Fibroblast of lung (primary cell): ENCODE results near the gene TAF6L. TPM values are rescaled to one million over a fixed set of nuclear protein-coding genes. Genes with fewer than 3 reads are reported as not detected.

ENCODE experiments used
- DNase-seq, 2 donors: peaks; one replicate each; pipeline versions ENCODE4 v3.0.0 to v3.0.0-alpha.2; 2010; ENCODE audit warnings: low read depth in 2 of 2
- H2AFZ ChIP-seq: 2 replicates; pipeline ENCODE4 v1.5.1; 2012; ENCODE audit warnings: low read length, control low read depth, inconsistent platforms
- H3K27ac ChIP-seq: 2 replicates; pipeline ENCODE4 v1.5.1; 2011; ENCODE audit warnings: low read length, control low read depth; ENCODE audit not compliant: insufficient read depth
- H3K27me3 ChIP-seq: 2 replicates; pipeline ENCODE4 v1.5.1; 2011; ENCODE audit warnings: mild to moderate bottlenecking, low read length; ENCODE audit not compliant: control insufficient read depth, insufficient read depth
- H3K36me3 ChIP-seq: 2 replicates; pipeline ENCODE4 v1.5.1; 2011; ENCODE audit warnings: low read length; ENCODE audit not compliant: control insufficient read depth, insufficient read depth
- H3K4me1 ChIP-seq: 2 replicates; pipeline ENCODE4 v1.5.1; 2011; ENCODE audit warnings: low read length; ENCODE audit not compliant: control insufficient read depth, insufficient read depth; ENCODE audit errors: extremely low read depth
- H3K4me2 ChIP-seq: 2 replicates; pipeline ENCODE4 v1.5.1; 2011; ENCODE audit warnings: low read length, control low read depth; ENCODE audit not compliant: insufficient read depth; ENCODE audit errors: extremely low read depth
- H3K4me3 ChIP-seq, 4 experiments: fragments of 200-600 bp in 1 of 4; sonication (generic) in 1 of 4; replicated peaks in 1 of 4; 2 replicates each; pipeline ENCODE4 v1.5.1; 2011 to 2016; ENCODE audit warnings: low read length in 4 of 4, low read depth in 3 of 4, mild to moderate bottlenecking in 3 of 4, control low read depth in 2 of 4, inconsistent platforms in 1 of 4, mixed read lengths in 1 of 4; ENCODE audit not compliant: insufficient read depth in 1 of 4; ENCODE audit errors: control extremely low read depth in 1 of 4
- H3K79me2 ChIP-seq: 2 replicates; pipeline ENCODE4 v1.5.1; 2012; ENCODE audit warnings: mild to moderate bottlenecking, low read length, inconsistent platforms; ENCODE audit not compliant: control insufficient read depth, insufficient read depth
- H3K9ac ChIP-seq: 2 replicates; pipeline ENCODE4 v1.5.1; 2011; ENCODE audit warnings: mild to moderate bottlenecking, low read length, control low read depth; ENCODE audit not compliant: insufficient read depth
- H3K9me3 ChIP-seq: 2 replicates; pipeline ENCODE4 v1.5.1; 2012; ENCODE audit warnings: low read depth, low read length; ENCODE audit not compliant: control insufficient read depth, insufficient read depth
- H4K20me1 ChIP-seq: 2 replicates; pipeline ENCODE4 v1.5.1; 2011; ENCODE audit warnings: low read length; ENCODE audit not compliant: control insufficient read depth, insufficient read depth; ENCODE audit errors: extremely low read depth
- CTCF ChIP-seq, 2 donors: IDR thresholded peaks in 1 of 2; conservative IDR thresholded peaks in 1 of 2; 1 replicate in 1 of 2; 2 replicates in 1 of 2; pipeline ENCODE4 v1.5.1; 2011 to 2012; ENCODE audit warnings: low read length in 2 of 2, control low read depth in 1 of 2, inconsistent platforms in 1 of 2, low read depth in 1 of 2, mild to moderate bottlenecking in 1 of 2
- EZH2 ChIP-seq: IDR thresholded peaks from 2 replicates; pipeline ENCODE4 v1.5.1; 2012; ENCODE audit warnings: low read length, control low read depth, mild to moderate bottlenecking; ENCODE audit errors: missing control alignments
- polyA plus RNA-seq, 2 donors: library from polyadenylated mRNA; depleted of rRNA in 1 of 2; stranded (reverse) in 1 of 2; unstranded in 1 of 2; fragments of >200 nt; gene quantifications; 2 replicates each; pipeline ENCODE4 v1.2.1, GENCODE V29; 2011 to 2012; ENCODE audit warnings: missing spikeins in 1 of 2
- total RNA-seq: library from RNA; depleted of rRNA; stranded (reverse); fragments of >200 nt; gene quantifications from 2 replicates; pipeline ENCODE4 v1.2.1, GENCODE V29; 2014

Gene TAF6L
- total and polyA plus RNA-seq, 2 donors (not counting 1 experiment from before 2014, with no cell fraction given), result 10.0 to 18.8 TPM

GRCh38 chr11:62832336-62833234 lies 61.4 kb downstream of the TAF6L start, which contains the start of gene TEX54:
TEX54 (minus strand) TSS chr11:62832841.
- H3K9ac ChIP-seq, result peak within 1 kb of the TSS; percentile 99
- no peaks in the 10 kb centered on the region for H3K9me3 ChIP-seq
- H3K4me2 ChIP-seq, result peak within 1 kb of the TSS; percentile 90
- TF ChIP-seq EZH2 (no peak), CTCF (conservative IDR thresholded peaks at IDR 0.05 in 1 of 2, IDR thresholded peaks at IDR 0.05 in 1 of 2; ENCODE audit: low read depth in 1 of 2, low read length in 2 of 2) (no peak)
- no peaks in the 10 kb centered on the region for H3K27me3 ChIP-seq
- H3K36me3 ChIP-seq, result peaks cover 21% of the 10 kb centered on the region
- H4K20me1 ChIP-seq, result no peaks in the 10 kb centered on the region
- peak within 1 kb of the TSS; percentile 79 to 98 (median 92) for H3K4me3 ChIP-seq
- peak within 1 kb of the TSS; percentile 61 for H2AFZ ChIP-seq
- peaks cover 6% of the 10 kb centered on the region for H3K4me1 ChIP-seq
- peaks cover 43% of the 10 kb centered on the region for H3K79me2 ChIP-seq
- peak within 1 kb of the TSS; percentile 99 for H3K27ac ChIP-seq
- DNase-seq, result peak in 1 of 2 donors; percentile 20

- TF ChIP-seq EZH2 (no peak), CTCF (conservative IDR thresholded peaks at IDR 0.05 in 1 of 2, IDR thresholded peaks at IDR 0.05 in 1 of 2; ENCODE audit: low read depth in 1 of 2, low read length in 2 of 2) (no peak)
Measured at GRCh38 chr11:62835336-62835735, 64.1 kb downstream of the TAF6L start.

More at GRCh38 chr11:62835336-62835735, 64.1 kb downstream of the TAF6L start:
- H3K27me3 ChIP-seq, result no peaks in the 10 kb centered on the region
- H3K4me3 ChIP-seq, result no peak overlapping the region
- no peak overlapping the region for H3K27ac ChIP-seq
- no peak for DNase-seq
- H3K9me3 ChIP-seq, result no peaks in the 10 kb centered on the region
- H2AFZ ChIP-seq, result no peak overlapping the region
- no peak overlapping the region for H3K4me2 ChIP-seq
- H4K20me1 ChIP-seq, result no peaks in the 10 kb centered on the region
- H3K4me1 ChIP-seq, result peaks cover 6% of the 10 kb centered on the region
- no peak overlapping the region for H3K9ac ChIP-seq
- H3K79me2 ChIP-seq, result peaks cover 35% of the 10 kb centered on the region
- peaks cover 19% of the 10 kb centered on the region for H3K36me3 ChIP-seq

Other genes starting within 250 kb of the TAF6L start
Only the 30 nearest of the 31 such genes appear.
- 396 and 762 TPM in 2 replicates for gene AHNAK, start 224.6 kb upstream of the TAF6L start, total RNA-seq
- 209 and 220 TPM in 2 replicates for gene AHNAK, start 224.6 kb upstream of the TAF6L start, polyA plus RNA-seq
- 1,405 and 1,825 TPM in 2 replicates for gene EEF1G, start 197.5 kb upstream of the TAF6L start, total RNA-seq
- gene EEF1G, start 197.5 kb upstream of the TAF6L start, polyA plus RNA-seq, result 1,308 and 1,333 TPM in 2 replicates
- 6.9 and 7.8 TPM in 2 replicates for gene TUT1, start 179.9 kb upstream of the TAF6L start, total RNA-seq
- 5.5 and 6.8 TPM in 2 replicates for gene TUT1, start 179.9 kb upstream of the TAF6L start, polyA plus RNA-seq
- gene MTA2, start 169.5 kb upstream of the TAF6L start, total RNA-seq, result 117 and 124 TPM in 2 replicates
- 31.4 and 33.6 TPM in 2 replicates for gene MTA2, start 169.5 kb upstream of the TAF6L start, polyA plus RNA-seq
- gene EML3, start 158.6 kb upstream of the TAF6L start, total RNA-seq, result 17.5 and 20.5 TPM in 2 replicates
- 17.8 and 22.6 TPM in 2 replicates for gene EML3, start 158.6 kb upstream of the TAF6L start, polyA plus RNA-seq
- gene ROM1, start 158.1 kb upstream of the TAF6L start, total RNA-seq, result 8.5 and 9.9 TPM in 2 replicates
- 1.7 and 3.0 TPM in 2 replicates for gene ROM1, start 158.1 kb upstream of the TAF6L start, polyA plus RNA-seq
- 29.1 and 30.8 TPM in 2 replicates for gene B3GAT3, start 149.4 kb upstream of the TAF6L start, total RNA-seq
- 15.9 and 17.6 TPM in 2 replicates for gene B3GAT3, start 149.4 kb upstream of the TAF6L start, polyA plus RNA-seq
- 167 and 279 TPM in 2 replicates for gene GANAB, start 124.8 kb upstream of the TAF6L start, total RNA-seq
- gene GANAB, start 124.8 kb upstream of the TAF6L start, polyA plus RNA-seq, result 328 and 368 TPM in 2 replicates
- 16.4 and 16.7 TPM in 2 replicates for gene INTS5, start 118.1 kb upstream of the TAF6L start, total RNA-seq
- 9.4 and 13.2 TPM in 2 replicates for gene INTS5, start 118.1 kb upstream of the TAF6L start, polyA plus RNA-seq
- 25.4 and 33.4 TPM in 2 replicates for gene C11orf98, start 106.2 kb upstream of the TAF6L start, total RNA-seq
- gene C11orf98, start 106.2 kb upstream of the TAF6L start, polyA plus RNA-seq, result 38.2 and 64.8 TPM in 2 replicates
- 8.4 and 9.8 TPM in 2 replicates for gene CSKMT, start 106.1 kb upstream of the TAF6L start, total RNA-seq
- gene CSKMT, start 106.1 kb upstream of the TAF6L start, polyA plus RNA-seq, result 2.6 and 2.9 TPM in 2 replicates
- gene UQCC3, start 99.7 kb upstream of the TAF6L start, total RNA-seq, result 12.1 and 14.0 TPM in 2 replicates
- gene UQCC3, start 99.7 kb upstream of the TAF6L start, polyA plus RNA-seq, result 4.7 and 7.3 TPM in 2 replicates
- gene LBHD1, start 99.1 kb upstream of the TAF6L start, total RNA-seq, result 3.6 and 4.5 TPM in 2 replicates
- gene LBHD1, start 99.1 kb upstream of the TAF6L start, polyA plus RNA-seq, result 3.1 and 3.4 TPM in 2 replicates
- gene UBXN1, start 92.3 kb upstream of the TAF6L start, total RNA-seq, result 143 and 229 TPM in 2 replicates
- gene UBXN1, start 92.3 kb upstream of the TAF6L start, polyA plus RNA-seq, result 76.4 and 88.6 TPM in 2 replicates
- 13.4 and 31.5 TPM in 2 replicates for gene LRRN4CL, start 81.9 kb upstream of the TAF6L start, total RNA-seq
- 7.9 and 12.7 TPM in 2 replicates for gene LRRN4CL, start 81.9 kb upstream of the TAF6L start, polyA plus RNA-seq
- gene BSCL2, start 64.0 kb upstream of the TAF6L start, total RNA-seq, result 37.8 and 62.1 TPM in 2 replicates
- gene BSCL2, start 64.0 kb upstream of the TAF6L start, polyA plus RNA-seq, result 35.5 and 54.0 TPM in 2 replicates
- gene GNG3, start 63.7 kb upstream of the TAF6L start, total RNA-seq, result not detected in 2 replicates
- gene GNG3, start 63.7 kb upstream of the TAF6L start, polyA plus RNA-seq, result 0.07 TPM in 1 of 2 replicates, not detected in the other
- gene HNRNPUL2, start 43.9 kb upstream of the TAF6L start, total RNA-seq, result 9.2 and 14.5 TPM in 2 replicates
- 18.8 and 26.4 TPM in 2 replicates for gene HNRNPUL2, start 43.9 kb upstream of the TAF6L start, polyA plus RNA-seq
- gene TTC9C, start 42.9 kb upstream of the TAF6L start, total RNA-seq, result 32.4 and 44.4 TPM in 2 replicates
- 26.1 and 27.3 TPM in 2 replicates for gene TTC9C, start 42.9 kb upstream of the TAF6L start, polyA plus RNA-seq
- gene ZBTB3, start 17.2 kb upstream of the TAF6L start, total RNA-seq, result 13.4 and 14.4 TPM in 2 replicates
- gene ZBTB3, start 17.2 kb upstream of the TAF6L start, polyA plus RNA-seq, result 6.2 and 6.8 TPM in 2 replicates
- 68.8 and 80.6 TPM in 2 replicates for gene POLR2G, start 9.8 kb upstream of the TAF6L start, total RNA-seq
- gene POLR2G, start 9.8 kb upstream of the TAF6L start, polyA plus RNA-seq, result 216 and 228 TPM in 2 replicates
- gene TMEM179B, start 16.0 kb downstream of the TAF6L start, total RNA-seq, result 27.5 and 41.9 TPM in 2 replicates
- gene TMEM179B, start 16.0 kb downstream of the TAF6L start, polyA plus RNA-seq, result 64.8 and 69.5 TPM in 2 replicates
- gene TMEM223, start 20.6 kb downstream of the TAF6L start, total RNA-seq, result 11.7 and 16.4 TPM in 2 replicates
- gene TMEM223, start 20.6 kb downstream of the TAF6L start, polyA plus RNA-seq, result 14.4 and 15.4 TPM in 2 replicates
- gene NXF1, start 34.0 kb downstream of the TAF6L start, total RNA-seq, result 14.9 and 17.2 TPM in 2 replicates
- gene NXF1, start 34.0 kb downstream of the TAF6L start, polyA plus RNA-seq, result 27.8 and 43.7 TPM in 2 replicates
- gene STX5, start 60.7 kb downstream of the TAF6L start, total RNA-seq, result 40.3 and 44.9 TPM in 2 replicates
- 48.7 and 48.9 TPM in 2 replicates for gene STX5, start 60.7 kb downstream of the TAF6L start, polyA plus RNA-seq
- gene TEX54, start 61.4 kb downstream of the TAF6L start, total RNA-seq, result not detected in 2 replicates
- not detected in 2 replicates for gene TEX54, start 61.4 kb downstream of the TAF6L start, polyA plus RNA-seq
- gene WDR74, start 68.2 kb downstream of the TAF6L start, total RNA-seq, result 85.3 and 86.9 TPM in 2 replicates
- gene WDR74, start 68.2 kb downstream of the TAF6L start, polyA plus RNA-seq, result 14.8 and 24.0 TPM in 2 replicates
- 344 and 441 TPM in 2 replicates for gene SLC3A2, start 109.5 kb downstream of the TAF6L start, total RNA-seq
- gene SLC3A2, start 109.5 kb downstream of the TAF6L start, polyA plus RNA-seq, result 91.2 and 132 TPM in 2 replicates
- not detected in 2 replicates for gene CHRM1, start 150.0 kb downstream of the TAF6L start, total RNA-seq
- gene CHRM1, start 150.0 kb downstream of the TAF6L start, polyA plus RNA-seq, result not detected in 2 replicates
- gene SLC22A6, start 213.6 kb downstream of the TAF6L start, total RNA-seq, result not detected in 2 replicates
- gene SLC22A6, start 213.6 kb downstream of the TAF6L start, polyA plus RNA-seq, result not detected in 2 replicates